Stomach (tissue), 4 donors: ENCODE results near the gene LDAH.

Experiments used
- CTCF ChIP-seq, 7 experiments: fragments of 450-650 bp in 4 of 7; fragments of 200-600 bp in 3 of 7; sonication (generic) in 3 of 7; IDR thresholded peaks; one replicate each; pipeline ENCODE4 v1.5.1; 2016 to 2019; ENCODE audit warnings: antibody characterized with exemption in 7 of 7, control low read depth in 2 of 7, mild to moderate bottlenecking in 1 of 7
- POLR2A ChIP-seq, 4 donors: fragments of 450-650 bp; IDR thresholded peaks; one replicate each; pipeline ENCODE4 v1.6.1; 2016; ENCODE audit warnings: antibody characterized with exemption in 4 of 4, control low read depth in 2 of 4, mild to moderate bottlenecking in 1 of 4, moderate library complexity in 1 of 4

- no peak for TF ChIP-seq CTCF (IDR thresholded peaks at IDR 0.05)
- no peak for TF ChIP-seq POLR2A (IDR thresholded peaks at IDR 0.05)
Observed at GRCh38 chr2:20653695-20654534, 169.0 kb downstream of the LDAH start.
